ENCODE results near the gene CD19.

GRCh38 chr16:28967156-28967555 lies 35.4 kb downstream of the CD19 start:
- TF ChIP-seq CTCF (conservative IDR thresholded peaks at IDR 0.05 in 1 of 2, IDR thresholded peaks at IDR 0.05 in 1 of 2; ENCODE audit: extremely low read depth in 1 of 2, insufficient read depth in 1 of 2, low read depth in 1 of 2, low read length in 2 of 2) (no peak), EZH2 (IDR thresholded peaks at IDR 0.05; ENCODE audit: borderline replicate concordance, low read length) (no peak)
